Transverse colon (tissue), 4 donors: ENCODE data around the gene AHR. TPM values are rescaled to one million over a fixed set of nuclear protein-coding genes. Genes with fewer than 3 reads are reported as not detected.

Source experiments
- DNase-seq: peaks from one replicate; pipeline ENCODE4 v3.0.0-alpha.2; 2019
- H3K27ac ChIP-seq, 4 donors: fragments of 200-600 bp; sonication (generic); 2 replicates each; pipeline ENCODE4 v1.5.1; 2016 to 2018; ENCODE audit warnings: inconsistent platforms in 4 of 4
- H3K27me3 ChIP-seq: fragments of 200-600 bp; sonication (generic); 2 replicates; pipeline ENCODE4 v1.5.1; 2017; ENCODE audit warnings: inconsistent platforms
- H3K36me3 ChIP-seq, 4 donors: fragments of 200-600 bp; sonication (generic); 2 replicates each; pipeline ENCODE4 v1.5.1; 2017 to 2019; ENCODE audit warnings: inconsistent platforms in 4 of 4
- H3K4me1 ChIP-seq, 4 donors: fragments of 200-600 bp; sonication (generic); 2 replicates each; pipeline ENCODE4 v1.5.1; 2017 to 2020; ENCODE audit warnings: inconsistent platforms in 4 of 4
- H3K4me3 ChIP-seq, 4 donors: fragments of 200-600 bp; sonication (generic); 1 replicate in 1 of 4; 2 replicates in 3 of 4; pipeline versions ENCODE4 v1.5.1 to v1.6.1; 2017 to 2019; ENCODE audit warnings: inconsistent platforms in 4 of 4
- H3K9me3 ChIP-seq, 2 donors: fragments of 200-600 bp; sonication (generic); 2 replicates each; pipeline ENCODE4 v1.5.1; 2017 to 2019; ENCODE audit warnings: inconsistent platforms in 2 of 2
- CTCF ChIP-seq, 5 experiments: fragments of 200-600 bp in 3 of 5; fragments of 450-650 bp in 2 of 5; sonication (generic) in 3 of 5; IDR thresholded peaks; 1 replicate in 2 of 5; 2 replicates in 3 of 5; pipeline ENCODE4 v1.5.1; 2016 to 2017; ENCODE audit warnings: antibody characterized with exemption in 5 of 5, inconsistent platforms in 3 of 5, mild to moderate bottlenecking in 2 of 5, moderate library complexity in 1 of 5
- EP300 ChIP-seq: sonication (generic); formaldehyde crosslinking; IDR thresholded peaks from one replicate; pipeline ENCODE4 v1.6.1; 2017; ENCODE audit warnings: antibody characterized with exemption, low read depth
- POLR2A ChIP-seq: fragments of 450-650 bp; IDR thresholded peaks from one replicate; pipeline ENCODE4 v1.6.1; 2016; ENCODE audit warnings: antibody characterized with exemption, mild to moderate bottlenecking, moderate library complexity
- POLR2AphosphoS5 ChIP-seq, 3 donors: sonication (generic); formaldehyde crosslinking; IDR thresholded peaks; one replicate each; pipeline ENCODE4 v1.6.1; 2016; ENCODE audit warnings: antibody characterized with exemption in 3 of 3
- WGBS, 2 donors: methylation state at CpG; one replicate each; pipeline ENCODE4 v1.1.5; 2018; ENCODE audit warnings: low coverage in 1 of 2; 5-methylcytosine and 5-hydroxymethylcytosine counted together
- in situ Hi-C, 4 donors: fragments of 200-750 bp; cut with MboI; loops; one replicate each; pipeline versions ENCODE4 v1.15.0 to v1.15.1; 2017; ENCODE audit warnings: low sequenced_read_pairs in 3 of 4, low pct_ligation_motif_present in 1 of 4, low pct_unique_long_range_greater_than_20kb in 1 of 4
- intact Hi-C: fragments of 100-400 bp; cut with DNase I; formaldehyde crosslinking; loops from one replicate; pipeline ENCODE4 v1.15.1; 2023; ENCODE audit warnings: low total_unique reads
- total RNA-seq, 4 donors: library from RNA; depleted of rRNA; stranded (reverse); fragments of >200 nt; gene quantifications; one replicate each; pipeline ENCODE4 v1.1.0, GENCODE V29; 2016

AHR gene
- total RNA-seq, 4 donors from 2014 or later, result 18.1 to 54.6 (median 43.7) TPM

GRCh38 chr7:17320657-17321056 is 22.2 kb downstream of the AHR start:
- DNase-seq, result no peak
- Histone ChIP-seq H3K27ac (peak overlapping the region in 1 of 4 donors; percentile 18), H3K4me3 (no peak overlapping the region), H3K36me3 (peaks cover 0 to 6% (median 2%) of the 10 kb centered on the region in 4 donors), H3K4me1 (peaks cover 0 to 37% (median 18%) of the 10 kb centered on the region in 4 donors), H3K27me3 (no peaks in the 10 kb centered on the region), H3K9me3 (no peaks in the 10 kb centered on the region)
- WGBS, 2 donors, result 80 to 82% methylated on average over 2 of the region's 2 CpGs
- no peak for TF ChIP-seq CTCF (IDR thresholded peaks at IDR 0.05)
- no peak for TF ChIP-seq POLR2AphosphoS5 (IDR thresholded peaks at IDR 0.05)
- TF ChIP-seq EP300, result no peak
- no peak for TF ChIP-seq POLR2A
- in situ Hi-C loops, result loop anchor here in 2 of 4 donors (25.0 kb wide), 2 partner anchors 317 to 333 kb away; no protein-coding TSS in a partner anchor
- intact Hi-C loops, result no loop called here

GRCh38 chr7:17325364-17325763 is 26.9 kb downstream of the AHR start:
- H3K4me1 ChIP-seq, result peaks cover 0 to 22% (median 5%) of the 10 kb centered on the region in 4 donors
- no peak overlapping the region for H3K4me3 ChIP-seq
- intact Hi-C loops, result no loop called here
- peaks cover 0 to 9% (median 2%) of the 10 kb centered on the region in 4 donors for H3K36me3 ChIP-seq
- WGBS, 2 donors, result 50 to 56% methylated on average over 1 to 2 of the region's 2 CpGs
- DNase-seq, result no peak
- no peak overlapping the region for H3K27ac ChIP-seq
- H3K9me3 ChIP-seq, result no peaks in the 10 kb centered on the region
- H3K27me3 ChIP-seq, result no peaks in the 10 kb centered on the region
- TF ChIP-seq POLR2AphosphoS5 (IDR thresholded peaks at IDR 0.05) (no peak), EP300 (no peak), POLR2A (no peak), CTCF (IDR thresholded peaks at IDR 0.05) (no peak)
- in situ Hi-C loops, result no loop called here

- H3K4me1 ChIP-seq, result peaks cover 0 to 17% (median 5%) of the 10 kb centered on the region in 4 donors
- in situ Hi-C loops (no loop called here), intact Hi-C loops (no loop called here)
- no peak overlapping the region for H3K4me3 ChIP-seq
- H3K27me3 ChIP-seq, result no peaks in the 10 kb centered on the region
- no peaks in the 10 kb centered on the region for H3K9me3 ChIP-seq
- H3K27ac ChIP-seq, result no peak overlapping the region
- peaks cover 0 to 17% (median 7%) of the 10 kb centered on the region in 4 donors for H3K36me3 ChIP-seq
- TF ChIP-seq CTCF (IDR thresholded peaks at IDR 0.05), result no peak
- no peak for DNase-seq
- 41 to 45% methylated on average over 1 to 2 of the region's 2 CpGs for WGBS, 2 donors
Observed at GRCh38 chr7:17326378-17326777, 27.9 kb downstream of the AHR start.

- no peak for DNase-seq
- Histone ChIP-seq H3K9me3 (no peaks in the 10 kb centered on the region), H3K36me3 (peaks cover 0 to 20% (median 7%) of the 10 kb centered on the region in 4 donors), H3K27me3 (no peaks in the 10 kb centered on the region), H3K4me1 (peaks cover 0 to 17% (median 5%) of the 10 kb centered on the region in 4 donors), H3K4me3 (no peak overlapping the region), H3K27ac (no peak overlapping the region)
- intact Hi-C loops, result no loop called here
- TF ChIP-seq CTCF (IDR thresholded peaks at IDR 0.05), result no peak
- TF ChIP-seq POLR2A, result no peak
- no peak for TF ChIP-seq EP300
- TF ChIP-seq POLR2AphosphoS5 (IDR thresholded peaks at IDR 0.05), result no peak
- in situ Hi-C loops, result no loop called here
Observed at GRCh38 chr7:17328641-17329040, 30.2 kb downstream of the AHR start.
